ENCODE measurements around the gene CSNK2A2.

Gene CSNK2A2

GRCh38 chr16:58109881-58110280, 88.0 kb downstream of the CSNK2A2 start:
- DNase-seq (ENCODE audit: low read depth): no peak
- H3K4me3 ChIP-seq (ENCODE audit: control insufficient read depth, low read depth, low read length): no peak overlapping the region
- no peak for TF ChIP-seq CTCF (IDR thresholded peaks at IDR 0.05; ENCODE audit: control insufficient read depth, insufficient read depth, low read depth, low read length, missing control alignments)

GRCh38 chr16:58109330-58109729, 88.6 kb downstream of the CSNK2A2 start:
- no peak for TF ChIP-seq CTCF (IDR thresholded peaks at IDR 0.05; ENCODE audit: control insufficient read depth, insufficient read depth, low read depth, low read length, missing control alignments)
- no peak overlapping the region for H3K4me3 ChIP-seq (ENCODE audit: control insufficient read depth, low read depth, low read length)
- DNase-seq (ENCODE audit: low read depth): no peak
